OCI-LY3 (cell line): ENCODE results near the gene UNC5A.

Experiments used
- H2AFZ ChIP-seq: fragments of 200-600, 300-600 bp; shearing (Covaris generic); 2 replicates; pipeline ENCODE4 v1.6.0; 2014; ENCODE audit warnings: antibody characterized with exemption, low read depth, low read length
- H3K27ac ChIP-seq: fragments of 200-600, 300-600 bp; sonication (generic); 2 replicates; pipeline ENCODE4 v1.5.1; 2014; ENCODE audit warnings: mild to moderate bottlenecking, low read length, moderate library complexity, mixed read lengths
- H3K27me3 ChIP-seq: fragments of 200-600, 300-600 bp; sonication (generic); 2 replicates; pipeline ENCODE4 v1.6.1; 2014; ENCODE audit warnings: low read depth, low read length, mixed read lengths
- H3K36me3 ChIP-seq: fragments of 200-600, 300-600 bp; sonication (generic); replicated peaks from 2 replicates; pipeline ENCODE3; 2014; ENCODE audit warnings: low read depth, low read length, mixed read lengths
- H3K4me1 ChIP-seq: fragments of 300-600, 200-600 bp; sonication (generic); 2 replicates; pipeline ENCODE4 v1.6.1; 2014; ENCODE audit warnings: low read length, mixed read lengths
- H3K4me2 ChIP-seq: fragments of 200-600, 300-600 bp; sonication (generic); 2 replicates; pipeline ENCODE4 v1.6.1; 2014; ENCODE audit warnings: low read length, mixed read lengths
- H3K4me3 ChIP-seq: fragments of 300-600, 200-600 bp; sonication (generic); 2 replicates; pipeline ENCODE4 v1.5.1; 2014; ENCODE audit warnings: antibody characterized with exemption, mild to moderate bottlenecking, low read length, moderate library complexity
- H3K79me2 ChIP-seq: fragments of 300-600, 200-600 bp; shearing (Covaris generic); 2 replicates; pipeline ENCODE4 v1.6.1; 2014; ENCODE audit warnings: mild to moderate bottlenecking, low read length, mixed read lengths
- H3K9ac ChIP-seq: fragments of 300-600, 200-600 bp; shearing (Covaris generic); 2 replicates; pipeline ENCODE4 v1.6.0; 2014; ENCODE audit warnings: mild to moderate bottlenecking, low read length, moderate library complexity
- H3K9me3 ChIP-seq: fragments of 200-600, 300-600 bp; shearing (Covaris generic); 2 replicates; pipeline ENCODE4 v1.6.1; 2014; ENCODE audit warnings: low read length, mixed read lengths; ENCODE audit not compliant: insufficient read depth
- H4K20me1 ChIP-seq: fragments of 200-600, 300-600 bp; sonication (generic); 2 replicates; pipeline ENCODE4 v1.6.1; 2016; ENCODE audit warnings: low read length, mixed read lengths; ENCODE audit not compliant: insufficient read depth
- CTCF ChIP-seq: fragments of 200-600, 300-600 bp; sonication (generic); IDR thresholded peaks from 2 replicates; pipeline ENCODE4 v1.5.1; 2014; ENCODE audit warnings: antibody characterized with exemption, low read length, low read depth
- EZH2phosphoT487 ChIP-seq: fragments of 200-600 bp; shearing (Covaris generic); IDR thresholded peaks from 2 replicates; pipeline ENCODE4 v1.6.1; 2018; ENCODE audit warnings: antibody characterized with exemption, mixed run types, low read depth

The UNC5A gene

GRCh38 chr5:176792655-176793342 lies 17.6 kb upstream of the UNC5A start:
- Histone ChIP-seq H3K9me3 (no peaks in the 10 kb centered on the region), H3K9ac (no peak overlapping the region), H2AFZ (no peak overlapping the region), H3K79me2 (no peaks in the 10 kb centered on the region), H3K27ac (no peak overlapping the region), H3K4me3 (no peak overlapping the region), H3K4me1 (no peaks in the 10 kb centered on the region), H4K20me1 (no peaks in the 10 kb centered on the region), H3K4me2 (no peak overlapping the region), H3K27me3 (peaks cover 35% of the 10 kb centered on the region), H3K36me3 (no peaks in the 10 kb centered on the region)
- TF ChIP-seq CTCF, result no peak
- TF ChIP-seq EZH2phosphoT487, result no peak

GRCh38 chr5:176793343-176793699 lies 17.0 kb upstream of the UNC5A start:
- Histone ChIP-seq H3K9me3 (no peaks in the 10 kb centered on the region), H2AFZ (no peak overlapping the region), H3K4me1 (no peaks in the 10 kb centered on the region), H3K9ac (no peak overlapping the region), H3K36me3 (no peaks in the 10 kb centered on the region), H3K4me2 (no peak overlapping the region), H3K79me2 (no peaks in the 10 kb centered on the region), H3K27me3 (peaks cover 35% of the 10 kb centered on the region), H4K20me1 (no peaks in the 10 kb centered on the region), H3K27ac (no peak overlapping the region), H3K4me3 (no peak overlapping the region)
- TF ChIP-seq CTCF (no peak), EZH2phosphoT487 (no peak)

GRCh38 chr5:176793736-176794135 lies 16.6 kb upstream of the UNC5A start:
- Histone ChIP-seq H3K4me1 (no peaks in the 10 kb centered on the region), H3K36me3 (no peaks in the 10 kb centered on the region), H3K4me2 (no peak overlapping the region), H3K27ac (no peak overlapping the region), H2AFZ (no peak overlapping the region), H3K27me3 (peaks cover 35% of the 10 kb centered on the region), H3K9ac (no peak overlapping the region), H4K20me1 (no peaks in the 10 kb centered on the region), H3K4me3 (no peak overlapping the region), H3K9me3 (no peaks in the 10 kb centered on the region), H3K79me2 (no peaks in the 10 kb centered on the region)
- TF ChIP-seq EZH2phosphoT487 (no peak), CTCF (no peak)

- Histone ChIP-seq H3K4me2 (no peak overlapping the region), H3K79me2 (no peaks in the 10 kb centered on the region), H3K9me3 (no peaks in the 10 kb centered on the region), H3K27ac (no peak overlapping the region), H2AFZ (no peak overlapping the region), H4K20me1 (no peaks in the 10 kb centered on the region), H3K36me3 (no peaks in the 10 kb centered on the region), H3K4me3 (no peak overlapping the region), H3K4me1 (no peaks in the 10 kb centered on the region), H3K27me3 (peaks cover 31% of the 10 kb centered on the region), H3K9ac (no peak overlapping the region)
- TF ChIP-seq CTCF (no peak), EZH2phosphoT487 (no peak)
Observed at GRCh38 chr5:176794509-176794908, 15.8 kb upstream of the UNC5A start.
